CD1c-positive myeloid dendritic cell (primary cell): ENCODE data around the gene SPINK5.
"Not testable (repeated sequence)": the region's sequence is repeated elsewhere in the genome, so short reads cannot be mapped to it uniquely, and the experiment has no call there.

Experiments used
- DNase-seq: peaks from one replicate; pipeline ENCODE4 v3.0.0-alpha.2; 2016; ENCODE audit errors: extremely low spot score

Gene SPINK5

GRCh38 chr5:148063861-148064260 lies at the start of gene SPINK5:
SPINK5 (plus strand) TSS chr5:148063980; CDS start chr5:148064045, 65 bp downstream.
- no peak for DNase-seq

DNA sequence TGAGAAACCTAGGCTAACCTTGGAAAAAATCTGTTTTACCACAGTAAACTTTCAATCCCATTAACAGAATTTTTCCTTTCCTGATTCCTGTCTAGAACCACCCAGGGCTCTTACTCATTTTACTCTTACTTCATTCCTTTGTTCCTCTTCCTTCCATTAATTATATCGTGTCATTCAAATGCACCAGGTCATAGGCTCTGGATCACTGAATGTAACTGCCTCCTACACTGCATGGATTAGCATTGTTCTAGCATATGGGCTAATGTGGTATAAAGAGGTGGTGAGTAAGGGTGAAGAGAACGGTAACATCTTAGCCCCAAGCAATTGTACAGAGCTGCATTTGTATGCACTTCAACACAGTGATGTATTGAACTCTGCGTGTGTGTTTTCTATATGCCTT lies 49.5 kb upstream of the SPINK5 start:
- no peak for DNase-seq

GRCh38 chr5:148020257-148020988 lies 43.4 kb upstream of the SPINK5 start:
- no peak for DNase-seq

DNA sequence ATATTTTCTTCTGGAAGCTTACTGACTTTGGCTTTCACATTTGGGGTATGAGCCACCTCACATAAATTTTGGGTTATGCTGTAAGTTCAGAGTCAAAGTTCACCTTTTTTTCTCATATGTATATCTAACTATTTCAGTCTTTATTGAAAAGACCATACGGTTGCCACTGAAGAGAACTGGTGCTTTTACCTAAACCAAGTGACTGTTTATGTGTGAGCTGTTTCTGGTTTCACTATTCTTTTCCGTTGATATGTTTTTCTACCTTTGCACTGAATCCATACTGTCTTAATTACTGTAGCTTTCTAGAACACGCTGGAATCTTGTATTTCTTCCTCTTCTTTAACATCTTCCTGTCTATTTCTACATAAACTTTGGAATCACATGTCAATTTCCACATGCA lies 36.3 kb upstream of the SPINK5 start:
- no peak for DNase-seq

DNA sequence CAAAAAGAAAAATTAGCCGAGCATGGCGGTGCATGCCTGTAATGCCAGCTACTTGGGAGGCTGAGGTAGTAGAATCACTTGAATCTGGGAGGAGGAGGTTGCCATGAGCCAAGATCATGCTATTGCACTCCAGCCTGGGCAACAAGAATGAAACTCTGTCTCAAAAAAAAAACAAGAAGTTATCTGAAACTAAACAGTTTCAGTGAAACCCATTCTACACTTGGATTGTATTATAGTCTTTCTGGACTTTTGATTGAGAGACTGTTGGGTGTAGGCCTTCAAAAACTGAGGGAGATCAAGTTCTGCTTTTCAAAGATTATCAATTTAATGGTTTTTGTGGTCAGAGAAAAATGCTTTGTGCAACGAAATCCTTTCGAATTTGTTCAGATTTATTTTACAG lies 34.6 kb upstream of the SPINK5 start:
- DNase-seq = no peak

DNA sequence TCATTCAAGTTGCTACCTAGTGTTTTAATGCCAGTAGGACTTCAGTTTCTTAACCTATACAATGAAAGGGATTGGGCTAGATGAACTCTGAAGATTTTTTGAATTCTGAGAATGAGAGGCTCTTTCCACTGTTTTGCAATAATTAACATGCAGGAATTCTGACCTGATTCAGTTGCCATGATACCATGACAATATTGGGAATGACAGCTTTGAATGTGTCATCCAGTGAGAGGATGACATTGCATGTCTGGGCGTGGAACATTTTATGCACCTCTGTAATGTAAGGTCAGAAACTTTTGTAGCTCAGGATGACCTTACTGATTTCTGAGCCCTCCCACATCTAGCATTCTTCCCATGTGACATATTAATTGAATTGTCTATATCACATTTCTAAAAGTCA lies 30.6 kb upstream of the SPINK5 start:
- no peak for DNase-seq

GRCh38 chr5:148035676-148036075 lies 28.1 kb upstream of the SPINK5 start:
- no peak for DNase-seq

GRCh38 chr5:148042881-148043280 lies 20.9 kb upstream of the SPINK5 start:
- no peak for DNase-seq

DNA sequence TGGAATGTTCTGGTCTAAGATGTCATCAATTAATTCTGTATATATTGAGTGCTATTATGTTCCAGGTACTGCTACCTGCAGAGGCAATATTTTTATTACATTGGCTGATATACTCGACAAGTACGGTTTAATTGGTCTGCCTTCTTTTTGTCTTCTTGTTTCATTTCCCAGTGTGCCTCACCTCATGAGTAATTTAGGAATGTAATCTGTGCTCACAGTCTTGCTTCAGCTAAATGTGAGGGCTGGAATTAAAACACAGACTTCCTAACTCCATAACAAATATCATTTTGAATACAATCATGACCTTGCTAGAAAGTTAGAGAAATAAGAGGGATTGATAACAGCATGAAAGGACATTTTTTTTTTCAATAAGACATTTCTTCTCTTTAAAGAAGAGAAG lies 20.1 kb upstream of the SPINK5 start:
- no peak for DNase-seq

DNA sequence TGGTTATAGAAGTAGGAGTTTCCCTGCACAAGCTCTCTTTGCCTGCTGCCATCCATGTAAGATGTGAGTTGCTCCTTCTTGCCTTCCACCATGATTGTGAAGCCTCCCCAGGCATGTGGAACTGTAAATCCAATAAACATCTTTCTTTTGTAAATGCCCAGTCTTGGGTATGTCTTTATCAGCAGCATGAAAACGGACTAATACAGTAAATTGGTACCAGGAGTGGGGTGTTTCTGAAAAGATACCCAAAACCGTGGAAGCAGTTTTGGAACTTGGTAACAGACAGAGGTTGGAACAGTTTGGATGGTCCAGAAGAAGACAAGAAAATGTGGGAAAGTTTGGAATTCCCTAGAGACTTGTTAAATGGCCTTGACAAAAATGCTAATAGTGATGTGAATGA lies 8.6 kb upstream of the SPINK5 start:
- not testable (repeated sequence) for DNase-seq

DNA sequence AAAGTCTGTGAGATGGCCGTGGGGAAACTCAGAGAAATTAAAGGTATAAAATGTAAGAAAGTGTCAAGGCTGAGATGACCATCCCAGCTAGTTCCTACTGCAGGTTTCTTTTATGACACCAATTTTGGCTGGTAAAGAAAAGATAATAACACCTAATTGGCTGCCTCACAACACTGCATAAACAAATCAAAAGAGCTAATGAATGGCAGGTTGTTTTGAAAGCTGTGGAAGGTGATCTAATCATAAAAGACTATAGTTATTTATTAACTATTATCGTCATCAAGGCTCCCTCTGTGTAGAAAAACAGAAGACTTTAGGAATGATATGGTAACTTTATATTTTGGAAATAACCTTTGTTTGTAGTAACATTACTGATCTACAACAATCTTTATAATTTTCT lies 3.5 kb upstream of the SPINK5 start:
- no peak for DNase-seq

- DNase-seq = no peak
These were observed 2.9 kb upstream of the SPINK5 start for GRCh38 chr5:148060881-148061280.

- no peak for DNase-seq
These were observed 6.8 kb downstream of the SPINK5 start for GRCh38 chr5:148070621-148071020.

GRCh38 chr5:148072207-148072606 lies 8.4 kb downstream of the SPINK5 start:
- DNase-seq = no peak

- DNase-seq = no peak
These were observed 11.7 kb downstream of the SPINK5 start for GRCh38 chr5:148075529-148075928.

DNA sequence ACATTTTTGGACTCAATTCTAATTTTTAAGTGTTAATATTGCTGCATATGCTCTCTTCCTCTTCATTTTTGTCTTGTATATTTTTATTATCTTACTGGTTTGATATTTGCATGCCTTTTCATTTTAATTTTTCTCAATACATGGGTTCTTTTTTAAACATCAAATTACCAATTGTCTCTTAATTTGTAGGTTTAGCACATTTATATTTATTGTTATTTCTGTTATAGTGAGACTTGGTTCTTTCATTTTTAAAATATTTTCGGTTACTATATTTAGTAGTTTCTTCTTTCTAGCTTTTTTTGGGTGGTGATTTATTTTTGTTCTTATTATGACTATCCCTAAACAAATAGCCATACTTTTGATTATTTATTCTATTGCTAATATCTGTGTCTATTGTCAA lies 19.4 kb downstream of the SPINK5 start:
- DNase-seq = no peak

DNA sequence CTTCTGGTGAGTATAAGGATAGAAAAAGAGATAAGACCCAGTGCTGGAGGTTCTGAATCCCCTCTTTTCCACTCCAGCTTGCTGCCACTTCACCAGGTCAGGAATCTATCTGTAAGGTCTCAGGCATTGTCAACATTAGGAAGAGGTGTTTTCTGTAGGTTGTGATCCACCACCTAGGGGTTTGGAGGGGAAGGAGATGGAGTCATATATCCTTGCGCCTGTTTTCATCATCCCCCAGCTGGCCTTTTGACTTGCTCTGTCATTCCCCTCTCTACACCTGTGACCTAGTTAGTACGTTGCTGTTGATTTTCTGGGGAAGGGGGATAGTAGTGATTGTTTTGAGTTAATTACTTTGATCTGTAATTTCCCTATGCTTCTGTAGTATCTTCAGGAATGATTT lies 20.5 kb downstream of the SPINK5 start:
- DNase-seq = no peak

DNA sequence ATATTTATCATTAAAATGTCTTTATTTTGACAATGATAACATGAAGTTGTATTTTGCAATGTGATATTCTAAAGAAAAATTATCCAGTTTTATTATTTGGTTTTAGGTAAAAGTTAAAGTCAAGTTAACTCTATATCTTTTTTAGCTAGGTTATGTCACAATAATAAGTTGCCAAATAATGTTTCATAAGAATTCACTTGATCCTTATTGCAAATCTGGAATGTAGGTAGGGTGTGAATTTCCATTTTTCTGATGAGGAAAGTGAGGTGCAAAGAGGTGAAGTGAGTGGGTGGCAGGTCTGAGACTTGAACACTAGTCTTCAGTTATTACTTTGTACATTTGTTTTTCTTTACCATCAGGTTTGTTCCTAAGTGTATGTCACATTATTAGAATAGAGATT lies 21.5 kb downstream of the SPINK5 start:
- DNase-seq = no peak

DNA sequence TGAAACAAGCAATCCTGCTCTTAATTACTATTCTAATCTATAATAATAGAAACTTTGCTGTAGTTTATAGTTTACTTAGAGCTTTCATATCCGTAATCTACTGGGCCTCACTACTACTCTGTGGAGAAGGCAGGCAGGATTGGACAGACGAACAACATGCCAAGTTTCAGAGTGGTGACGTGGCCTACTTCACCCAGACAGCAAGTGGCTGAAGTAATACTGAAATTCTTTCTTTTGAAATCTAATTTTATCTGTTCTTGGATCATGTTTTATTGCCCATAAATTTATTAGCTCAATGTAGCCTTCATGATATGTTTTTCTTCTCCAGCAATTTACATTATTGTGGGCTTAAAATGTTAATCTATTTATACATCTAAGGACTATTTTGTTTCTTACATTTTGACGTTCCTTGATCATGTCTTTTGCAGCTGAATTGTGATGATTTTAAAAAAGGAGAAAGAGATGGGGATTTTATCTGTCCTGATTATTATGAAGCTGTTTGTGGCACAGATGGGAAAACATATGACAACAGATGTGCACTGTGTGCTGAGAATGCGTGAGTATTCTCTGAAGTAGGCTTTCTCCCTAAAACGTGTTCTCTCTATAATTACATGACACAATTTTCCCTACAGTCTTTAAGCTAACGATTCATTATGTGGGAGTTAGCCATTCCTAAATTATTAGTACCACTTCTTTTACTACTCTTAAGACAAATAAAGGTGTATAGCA lies 22.4 kb downstream of the SPINK5 start:
- no peak for DNase-seq

DNA sequence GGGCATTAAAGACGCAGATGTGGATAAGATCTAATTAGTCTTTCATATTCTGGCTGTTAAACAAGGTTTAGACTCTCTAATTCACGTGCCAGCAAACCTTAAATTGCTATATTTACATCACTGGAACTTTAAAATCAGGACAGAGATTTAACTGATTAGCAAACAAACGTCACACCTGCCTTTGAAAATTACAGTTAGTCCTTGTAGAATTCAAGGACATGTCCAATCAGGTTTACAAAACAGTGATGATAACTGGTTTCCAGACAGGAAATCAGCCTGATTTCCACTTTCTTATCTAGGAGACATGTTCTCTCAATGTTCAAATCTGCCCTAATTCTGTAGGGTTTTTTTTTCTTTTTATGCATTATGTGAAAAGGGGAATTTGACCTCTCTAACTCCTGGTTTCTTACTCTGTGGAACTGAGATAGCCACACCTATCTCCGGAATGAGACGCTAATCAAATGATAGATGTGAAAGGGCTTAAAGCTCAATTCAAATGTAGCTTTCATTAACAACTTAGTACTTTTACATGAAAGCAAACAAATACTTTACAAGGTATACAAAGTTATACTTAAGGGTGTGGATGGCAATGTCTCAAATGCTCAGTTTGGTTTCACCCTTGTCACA lies 26.5 kb downstream of the SPINK5 start:
- no peak for DNase-seq

DNA sequence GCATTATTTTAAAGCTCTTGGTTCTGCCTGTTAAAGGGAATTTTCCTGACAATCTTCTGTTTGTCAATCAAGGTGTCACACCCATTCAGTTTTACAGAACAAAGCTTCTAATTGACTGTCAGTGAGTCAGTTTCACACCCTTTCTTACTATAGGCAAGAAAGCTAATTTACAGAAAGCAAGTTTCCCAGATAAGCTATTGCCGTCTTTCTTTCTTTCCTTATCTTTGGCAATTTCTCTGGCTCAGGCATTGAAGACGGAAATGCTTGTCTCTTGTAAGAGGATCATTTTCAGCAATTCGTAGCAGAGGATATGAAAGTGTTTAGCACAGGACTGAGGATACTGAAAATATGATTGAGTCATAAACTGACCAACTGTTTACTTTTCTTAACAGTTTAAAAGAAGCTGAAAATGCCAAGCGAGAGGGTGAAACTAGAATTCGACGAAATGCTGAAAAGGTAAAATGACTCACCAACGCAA lies 27.0 kb downstream of the SPINK5 start:
- no peak for DNase-seq

DNA sequence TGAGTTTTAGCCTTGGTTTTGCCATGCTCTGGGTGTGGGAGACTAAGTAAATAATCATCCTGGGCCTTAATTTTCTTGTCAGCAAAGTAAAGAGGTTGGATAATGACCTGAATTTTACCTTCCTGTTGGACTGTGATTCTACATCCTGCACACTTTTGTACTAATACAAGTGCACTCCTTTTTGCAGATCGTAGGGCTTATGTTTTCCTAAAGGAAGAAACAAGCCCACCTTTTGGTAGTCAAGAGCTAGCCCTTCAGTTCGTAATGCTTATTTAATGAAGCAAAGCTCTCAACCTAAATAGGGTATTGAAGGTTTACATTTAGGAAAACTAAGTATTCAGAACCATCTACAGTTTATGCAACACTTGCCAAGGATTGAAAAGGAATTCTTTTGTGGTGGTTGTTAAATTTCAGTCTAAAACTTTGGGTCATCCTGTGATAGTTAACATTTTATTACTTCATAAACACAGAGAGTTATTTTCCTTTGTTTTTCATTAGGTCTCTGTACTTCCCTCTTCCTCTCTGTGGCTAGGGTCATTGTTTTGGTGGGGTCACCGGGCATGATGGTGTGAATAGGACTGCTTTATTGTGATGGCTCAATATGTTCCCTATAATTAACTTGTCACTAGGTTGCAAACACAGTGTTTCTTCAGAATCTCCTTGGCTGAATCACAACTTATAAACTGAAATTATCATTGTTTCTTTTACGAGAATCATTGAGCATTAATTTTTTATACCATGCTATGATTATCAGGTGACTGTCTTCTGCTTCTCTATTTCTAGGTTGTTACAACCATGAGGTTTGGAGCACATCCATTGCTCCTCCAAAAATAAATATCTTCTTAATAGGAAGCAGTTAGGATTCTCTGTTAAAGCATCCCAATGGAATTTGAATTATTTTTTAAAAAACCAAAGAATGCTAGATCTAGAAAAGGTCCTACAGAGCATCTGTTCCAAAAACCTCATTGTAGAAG lies 28.5 kb downstream of the SPINK5 start:
- no peak for DNase-seq
